Measurements from ENCODE around the gene METTL6.

METTL6 gene

GRCh38 chr3:15427182-15427880 is at the start of gene METTL6, which contains the start of gene EAF1:
METTL6 (minus strand) TSS chr3:15427544; CDS start chr3:15426511, 1,033 bp downstream.
EAF1 (plus strand) TSS chr3:15427598; CDS start chr3:15427780, 182 bp downstream.
- DNase-seq (ENCODE audit: low read depth), result peak; percentile 67

GRCh38 chr3:15476378-15476777 is 49.0 kb upstream of the METTL6 start:
- no peak for DNase-seq (ENCODE audit: low read depth)

More at GRCh38 chr3:15427182-15427880, at the start of gene METTL6, which contains the start of gene EAF1:
- TF ChIP-seq CTCF (IDR thresholded peaks at IDR 0.05; ENCODE audit: low read depth, low read length, missing control alignments), result peak; percentile 13
- H3K4me3 ChIP-seq (ENCODE audit: low read depth, low read length), result peak within 1 kb of the TSS; percentile 68

GRCh38 chr3:15475161-15475560 is 47.8 kb upstream of the METTL6 start:
- H3K4me3 ChIP-seq (ENCODE audit: low read depth, low read length), result no peak overlapping the region
- DNase-seq (ENCODE audit: low read depth), result no peak
- TF ChIP-seq CTCF (IDR thresholded peaks at IDR 0.05; ENCODE audit: low read depth, low read length, missing control alignments), result no peak

More at GRCh38 chr3:15476378-15476777, 49.0 kb upstream of the METTL6 start:
- no peak for TF ChIP-seq CTCF (IDR thresholded peaks at IDR 0.05; ENCODE audit: low read depth, low read length, missing control alignments)
- no peak overlapping the region for H3K4me3 ChIP-seq (ENCODE audit: low read depth, low read length)

GRCh38 chr3:15471861-15472260 is 44.5 kb upstream of the METTL6 start:
- no peak for TF ChIP-seq CTCF (IDR thresholded peaks at IDR 0.05; ENCODE audit: low read depth, low read length, missing control alignments)
- H3K4me3 ChIP-seq (ENCODE audit: low read depth, low read length), result no peak overlapping the region
- DNase-seq (ENCODE audit: low read depth), result no peak

GRCh38 chr3:15470849-15471248 is 43.5 kb upstream of the METTL6 start:
- no peak for DNase-seq (ENCODE audit: low read depth)
- no peak overlapping the region for H3K4me3 ChIP-seq (ENCODE audit: low read depth, low read length)
- TF ChIP-seq CTCF (IDR thresholded peaks at IDR 0.05; ENCODE audit: low read depth, low read length, missing control alignments), result no peak

- no peak overlapping the region for H3K4me3 ChIP-seq (ENCODE audit: low read depth, low read length)
- DNase-seq (ENCODE audit: low read depth), result no peak
- TF ChIP-seq CTCF (IDR thresholded peaks at IDR 0.05; ENCODE audit: low read depth, low read length, missing control alignments), result peak; percentile 28
These were observed 42.9 kb upstream of the METTL6 start for GRCh38 chr3:15470261-15470660.

Data from GM12864 (cell line).